Gastrocnemius medialis (tissue), 4 donors: ENCODE results near the gene HHLA2.

Source experiments
- CTCF ChIP-seq, 5 experiments: fragments of 450-650 bp in 3 of 5; fragments of 200-600 bp in 2 of 5; sonication (generic) in 2 of 5; IDR thresholded peaks in 4 of 5; conservative IDR thresholded peaks in 1 of 5; 1 replicate in 4 of 5; 2 replicates in 1 of 5; pipeline ENCODE4 v1.5.1; 2016 to 2019; ENCODE audit warnings: antibody characterized with exemption in 5 of 5, mild to moderate bottlenecking in 3 of 5, moderate library complexity in 3 of 5
- POLR2A ChIP-seq, 2 donors: fragments of 450-650 bp; IDR thresholded peaks; one replicate each; pipeline ENCODE4 v1.6.1; 2017; ENCODE audit warnings: antibody characterized with exemption in 2 of 2, mild to moderate bottlenecking in 2 of 2, moderate library complexity in 2 of 2

DNA sequence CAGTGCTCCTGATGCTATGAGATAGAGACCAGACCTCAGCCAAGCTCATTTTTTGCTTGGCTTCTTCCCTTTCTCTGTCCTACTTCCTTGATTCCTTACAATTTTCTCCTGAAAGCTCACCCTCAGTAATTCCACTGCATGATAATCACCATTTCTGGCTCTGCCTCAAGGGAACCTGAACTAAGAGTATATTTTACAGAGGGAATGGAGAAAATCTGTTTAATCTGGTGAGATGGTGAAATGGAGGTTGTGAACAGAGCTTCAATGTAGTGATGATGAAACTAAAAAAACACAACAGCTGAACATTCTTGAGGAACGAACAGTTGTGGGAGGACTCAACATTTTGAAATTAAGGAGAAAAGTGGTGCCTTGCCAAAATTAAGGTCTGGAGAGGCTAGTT, 16.3 kb downstream of the HHLA2 start:
- TF ChIP-seq CTCF (IDR thresholded peaks at IDR 0.05 in 4 of 5, conservative IDR thresholded peaks at IDR 0.05 in 1 of 5) (no peak), POLR2A (IDR thresholded peaks at IDR 0.05) (no peak)
